H1 (cell line): ENCODE results near the gene MANBA. TPM values are rescaled to one million over a fixed set of nuclear protein-coding genes. Genes with fewer than 3 reads are reported as not detected.
A peak's percentile ranks its signal among the peaks of the same experiment; 100 is the strongest.

Experiments
- CTCF ChIA-PET: fragments of 300-600 bp; sonication (Branson Sonifier 250); formaldehyde crosslinking; loops from one replicate; lab custom pipeline; 2021; ENCODE audit not compliant: partially characterized antibody; lab: Charles Lee
- POLR2A ChIA-PET: fragments of 300-600 bp; sonication (Branson Sonifier 250); formaldehyde crosslinking; loops from one replicate; lab custom pipeline; 2021; ENCODE audit warnings: inconsistent platforms; ENCODE audit not compliant: partially characterized antibody; lab: Charles Lee
- DNase-seq, 2 experiments: peaks; one replicate each; pipeline versions ENCODE4 v3.0.0 to v3.0.0-alpha.2; 2010 to 2022; ENCODE audit warnings: low spot score in 2 of 2, low read depth in 1 of 2, mixed read lengths in 1 of 2
- FAIRE-seq: peaks from 2 replicates; lab custom pipeline; 2011; peaks lifted over from hg19 to GRCh38; lab: Jason Lieb, UNC
- H2AFZ ChIP-seq: 2 replicates; pipeline ENCODE4 v1.8.1; 2012; ENCODE audit warnings: low read length, inconsistent platforms
- H2AK5ac ChIP-seq: 2 replicates; pipeline ENCODE4 v1.6.1; 2013; ENCODE audit warnings: low read depth, low read length
- H2BK120ac ChIP-seq: replicated peaks from 2 replicates; pipeline ENCODE3; 2013; ENCODE audit warnings: low read depth, low read length, inconsistent platforms
- H2BK12ac ChIP-seq: 2 replicates; pipeline ENCODE4 v1.6.1; 2013; ENCODE audit warnings: low read depth, low read length
- H2BK15ac ChIP-seq: 2 replicates; pipeline ENCODE4 v1.6.1; 2013; ENCODE audit warnings: low read length
- H2BK20ac ChIP-seq: 2 replicates; pipeline ENCODE4 v1.6.1; 2013; ENCODE audit warnings: low read length
- H2BK5ac ChIP-seq: 2 replicates; pipeline ENCODE4 v1.6.1; 2013; ENCODE audit warnings: low read depth, low read length
- H3K14ac ChIP-seq: 2 replicates; pipeline ENCODE4 v1.6.1; 2013; ENCODE audit warnings: inconsistent platforms; ENCODE audit not compliant: insufficient read length
- H3K18ac ChIP-seq: 2 replicates; pipeline ENCODE4 v1.6.1; 2013; ENCODE audit warnings: low read length; ENCODE audit errors: extremely low read depth
- H3K23ac ChIP-seq: 2 replicates; pipeline ENCODE4 v1.6.1; 2013; ENCODE audit warnings: inconsistent platforms; ENCODE audit not compliant: insufficient read length
- H3K23me2 ChIP-seq: 2 replicates; pipeline ENCODE4 v1.6.1; 2013; ENCODE audit warnings: low read depth, low read length
- H3K27ac ChIP-seq: 2 replicates; pipeline ENCODE4 v1.6.1; 2011; ENCODE audit warnings: low read depth, low read length, inconsistent platforms
- H3K27me3 ChIP-seq, 4 experiments: replicated peaks in 1 of 4; 1 replicate in 1 of 4; 2 replicates in 3 of 4; pipeline versions ENCODE4 v1.6.1 to v1.8.1; 2011 to 2013; ENCODE audit warnings: low read length in 3 of 4, mild to moderate bottlenecking in 3 of 4, inconsistent platforms in 2 of 4, mixed read lengths in 2 of 4, moderate library complexity in 1 of 4; ENCODE audit not compliant: control insufficient read depth in 3 of 4, insufficient read depth in 3 of 4; ENCODE audit errors: extremely low read depth in 1 of 4
- H3K36me3 ChIP-seq, 4 experiments: 2 replicates each; pipeline versions ENCODE4 v1.6.1 to v1.8.1; 2011 to 2013; ENCODE audit warnings: mild to moderate bottlenecking in 4 of 4, low read length in 3 of 4, moderate library complexity in 2 of 4, control low read depth in 1 of 4, inconsistent platforms in 1 of 4; ENCODE audit not compliant: insufficient read depth in 4 of 4, control insufficient read depth in 2 of 4
- H3K4ac ChIP-seq: replicated peaks from 2 replicates; pipeline ENCODE3; 2013; ENCODE audit warnings: low read length, low read depth, mixed read lengths, inconsistent platforms; ENCODE audit not compliant: insufficient read length
- H3K4me1 ChIP-seq, 4 experiments: replicated peaks in 1 of 4; 1 replicate in 1 of 4; 2 replicates in 3 of 4; pipeline versions ENCODE4 v1.6.1 to v1.8.1; 2011 to 2013; ENCODE audit warnings: low read length in 3 of 4, inconsistent platforms in 2 of 4, mixed read lengths in 1 of 4; ENCODE audit not compliant: insufficient read depth in 4 of 4, control insufficient read depth in 3 of 4
- H3K4me2 ChIP-seq, 2 experiments: 2 replicates each; pipeline versions ENCODE4 v1.6.1 to v1.8.1; 2011 to 2013; ENCODE audit warnings: low read depth in 2 of 2, low read length in 2 of 2, control low read depth in 1 of 2, inconsistent platforms in 1 of 2, mild to moderate bottlenecking in 1 of 2; ENCODE audit not compliant: insufficient read depth in 1 of 2
- H3K4me3 ChIP-seq, 4 experiments: fragments of 200-600, 300-600 bp in 1 of 4; sonication (generic), shearing (Covaris generic), sonication (Bioruptor Twin) in 1 of 4; 2 replicates each; pipeline versions ENCODE4 v1.5.1 to v1.8.1; 2011 to 2016; ENCODE audit warnings: low read length in 4 of 4, low read depth in 3 of 4, control low read depth in 2 of 4, inconsistent platforms in 2 of 4, mild to moderate bottlenecking in 2 of 4, mixed read lengths in 1 of 4, moderate library complexity in 1 of 4; ENCODE audit not compliant: insufficient read depth in 2 of 4; ENCODE audit errors: extremely low read depth in 1 of 4
- H3K56ac ChIP-seq: replicated peaks from 2 replicates; pipeline ENCODE3; 2013; ENCODE audit warnings: low read depth, mild to moderate bottlenecking, mixed read lengths, low read length, inconsistent platforms; ENCODE audit not compliant: insufficient read length
- H3K79me1 ChIP-seq: 2 replicates; pipeline ENCODE4 v1.6.1; 2013; ENCODE audit warnings: low read depth, low read length, control low read depth
- H3K79me2 ChIP-seq, 2 experiments: 2 replicates each; pipeline versions ENCODE4 v1.6.1 to v1.8.1; 2012 to 2013; ENCODE audit warnings: low read length in 2 of 2, mild to moderate bottlenecking in 2 of 2, inconsistent platforms in 1 of 2; ENCODE audit not compliant: insufficient read depth in 2 of 2, control insufficient read depth in 1 of 2
- H3K9ac ChIP-seq, 4 experiments: replicated peaks in 1 of 4; 1 replicate in 1 of 4; 2 replicates in 3 of 4; pipeline versions ENCODE4 v1.6.1 to v1.8.1; 2011 to 2013; ENCODE audit warnings: low read depth in 3 of 4, low read length in 3 of 4, control low read depth in 2 of 4, mild to moderate bottlenecking in 2 of 4, moderate library complexity in 2 of 4, inconsistent platforms in 1 of 4; ENCODE audit errors: extremely low read depth in 1 of 4
- H3K9me3 ChIP-seq, 2 experiments: 2 replicates each; pipeline versions ENCODE4 v1.6.1 to v1.8.1; 2012 to 2013; ENCODE audit warnings: mild to moderate bottlenecking in 2 of 2, moderate library complexity in 2 of 2, control low read depth in 1 of 2, inconsistent platforms in 1 of 2, low read depth in 1 of 2, low read length in 1 of 2, mixed read lengths in 1 of 2; ENCODE audit not compliant: insufficient read depth in 2 of 2
- H4K20me1 ChIP-seq, 2 experiments: replicated peaks in 1 of 2; 2 replicates each; pipeline versions ENCODE3 to v1.8.1; 2011 to 2013; ENCODE audit warnings: inconsistent platforms in 2 of 2, low read length in 2 of 2, mild to moderate bottlenecking in 1 of 2; ENCODE audit not compliant: insufficient read depth in 2 of 2, control insufficient read depth in 1 of 2
- H4K5ac ChIP-seq: 2 replicates; pipeline ENCODE4 v1.6.1; 2013; ENCODE audit warnings: low read length, low read depth, mixed read lengths, inconsistent platforms; ENCODE audit not compliant: insufficient read length
- H4K8ac ChIP-seq: 2 replicates; pipeline ENCODE4 v1.8.0; 2013; ENCODE audit warnings: mild to moderate bottlenecking, moderate library complexity, low read length, inconsistent platforms; ENCODE audit not compliant: insufficient read depth; ENCODE audit errors: extremely low read depth
- H4K91ac ChIP-seq: replicated peaks from 2 replicates; pipeline ENCODE3; 2013; ENCODE audit warnings: low read length, mixed read lengths, inconsistent platforms; ENCODE audit not compliant: insufficient read length
- CHD2 ChIP-seq: IDR thresholded peaks from 2 replicates; pipeline ENCODE4 v1.6.1; 2012; ENCODE audit warnings: low read length, improper control_type of control experiment
- CTCF ChIP-seq, 3 experiments: IDR thresholded peaks; 1 replicate in 2 of 3; 2 replicates in 1 of 3; pipeline versions ENCODE4 v1.5.1 to v1.6.1; 2011; ENCODE audit warnings: low read length in 3 of 3, mild to moderate bottlenecking in 3 of 3, inconsistent platforms in 2 of 3, low read depth in 1 of 3, moderate library complexity in 1 of 3; ENCODE audit not compliant: insufficient read depth in 1 of 3; ENCODE audit errors: control extremely low read depth in 1 of 3
- RAD21 ChIP-seq, 2 experiments: IDR thresholded peaks in 1 of 2; conservative IDR thresholded peaks in 1 of 2; 2 replicates each; pipeline ENCODE4 v1.6.1; 2011; ENCODE audit warnings: low read depth in 2 of 2, low read length in 2 of 2, improper control_type of control experiment in 1 of 2, inconsistent platforms in 1 of 2, mild to moderate bottlenecking in 1 of 2, moderate library complexity in 1 of 2
- WGBS, 2 experiments: shearing (Covaris generic) in 1 of 2; methylation state at CpG; one replicate each; pipeline versions ENCODE4 v1.1.6 to v1.1.7; 2013 to 2015; ENCODE audit warnings: low lambda C conversion rate in 2 of 2, mixed read lengths in 2 of 2, inconsistent platforms in 1 of 2, low coverage in 1 of 2, missing lambda C conversion rate in 1 of 2; ENCODE audit not compliant: insufficient replicate concordance in 2 of 2, insufficient coverage in 1 of 2, insufficient read length in 1 of 2; ENCODE audit errors: extremely low coverage in 1 of 2, missing lambda C conversion rate in 1 of 2; 5-methylcytosine and 5-hydroxymethylcytosine counted together
- polyA plus RNA-seq, 7 experiments: library from polyadenylated mRNA; depleted of rRNA in 3 of 7; stranded (reverse) in 5 of 7; unstranded in 2 of 7; fragments of >200 nt in 5 of 7; fragments of 200-250 nt in 2 of 7; gene quantifications; 1 replicate in 5 of 7; 2 replicates in 1 of 7; 4 replicates in 1 of 7; pipeline versions ENCODE4 v1.2.1 to v1.2.3, GENCODE V29; 2011 to 2013; ENCODE audit warnings: missing spikeins in 2 of 7, mixed read lengths in 2 of 7
- total RNA-seq: library from RNA; stranded (reverse); fragmentation: NEBNext Ultra II Directional; extraction: Animal tissue kit (Norgen Biotek cat#: 25700); gene quantifications from 2 replicates; pipeline ENCODE4 v1.2.1, GENCODE V29; 2021

The MANBA gene
- total and polyA plus RNA-seq, 2 of the 8 experiments (the other 6 are each of a cell fraction or from before 2014, with no cell fraction given): 22.9 to 27.8 TPM

GRCh38 chr4:102623622-102624021 is 137.1 kb downstream of the MANBA start:
- Histone ChIP-seq H4K8ac (no peak overlapping the region), H2AK5ac (no peak overlapping the region), H3K56ac (no peak overlapping the region), H3K23ac (no peak overlapping the region), H2BK5ac (no peak overlapping the region; the same call in 1 of the 2 replicates), H3K4ac (no peak overlapping the region), H3K79me1 (no peaks in the 10 kb centered on the region), H4K20me1 (no peaks in the 10 kb centered on the region), H3K27ac (no peak overlapping the region), H3K4me3 (no peak overlapping the region), H3K79me2 (no peaks in the 10 kb centered on the region), H3K4me1 (0 out of 7 replicates have a peak, but pooled peaks cover 0 to 3% (median 0%) of the 10 kb centered on the region in 4 experiments), H4K91ac (no peak overlapping the region), H3K9me3 (no peaks in the 10 kb centered on the region), H3K23me2 (no peaks in the 10 kb centered on the region), H2AFZ (peak overlapping the region; percentile 77; the same call in 1 of the 2 replicates), H3K9ac (no peak overlapping the region), H3K36me3 (no peaks in the 10 kb centered on the region), H2BK12ac (no peak overlapping the region), H2BK15ac (no peak overlapping the region), H3K4me2 (no peak overlapping the region), H3K18ac (no peak overlapping the region), H2BK20ac (no peak overlapping the region), H3K27me3 (no peaks in the 10 kb centered on the region), H4K5ac (no peak overlapping the region), H2BK120ac (no peak overlapping the region), H3K14ac (no peak overlapping the region)
- CTCF ChIA-PET: interaction anchor here (1.0 to 2.1 kb wide), 12 partner anchors 9 to 466 kb away, joined by 3 to 15 read pairs (median 4); no protein-coding TSS in a partner anchor
- DNase-seq (peak in 1 of 2 experiments; percentile 54), FAIRE-seq (no peak)
- WGBS, 2 experiments: 83% methylated on average over 5 of the region's 5 CpGs; no CpG with 5 or more reads in 1 of the 2 experiments
- POLR2A ChIA-PET: no interaction called here
- TF ChIP-seq RAD21 (IDR thresholded peaks at IDR 0.05 in 1 of 2, conservative IDR thresholded peaks at IDR 0.05 in 1 of 2; ENCODE audit: low read depth in 2 of 2, low read length in 2 of 2) (peak; percentile 49 to 58), CHD2 (no peak), CTCF (IDR thresholded peaks at IDR 0.05; ENCODE audit: control extremely low read depth in 1 of 3, insufficient read depth in 1 of 3, low read depth in 1 of 3, low read length in 3 of 3) (peak in 2 of 3 experiments; percentile 16 to 37; a peak in 2 of 4 replicates)
